UCSD-AML1 (cell line): ENCODE measurements around the gene PLXDC2.

Experiments used
- DNase-seq: peaks from one replicate; lab custom pipeline; 2025; ENCODE audit not compliant: unreplicated experiment; lab: John Stamatoyannopoulos, UW

The PLXDC2 gene

GRCh38 chr10:19908991-19909696, 92.9 kb downstream of the PLXDC2 start:
- DNase-seq, result no peak

- no peak for DNase-seq
Observed at GRCh38 chr10:19911886-19912285, 95.7 kb downstream of the PLXDC2 start.

DNA sequence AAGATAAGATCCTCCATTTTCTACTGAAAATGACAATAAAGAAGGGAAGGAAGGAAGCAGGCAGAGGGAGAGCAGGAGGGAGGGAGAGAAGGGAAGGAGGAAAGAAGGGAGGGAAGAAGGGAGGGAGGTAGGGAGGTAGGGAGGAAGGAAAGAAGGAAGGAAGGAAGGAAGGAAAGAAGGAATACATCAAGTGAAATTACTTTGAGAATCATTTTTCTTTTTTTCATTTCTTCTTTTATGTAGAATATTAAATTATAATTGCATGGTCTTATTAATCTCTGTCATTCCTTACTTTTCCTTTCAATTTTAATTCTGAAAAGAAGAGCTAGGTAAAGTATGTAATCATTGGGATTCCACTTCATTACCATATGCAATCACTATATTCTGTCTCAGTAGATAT, 97.8 kb downstream of the PLXDC2 start:
- no peak for DNase-seq

DNA sequence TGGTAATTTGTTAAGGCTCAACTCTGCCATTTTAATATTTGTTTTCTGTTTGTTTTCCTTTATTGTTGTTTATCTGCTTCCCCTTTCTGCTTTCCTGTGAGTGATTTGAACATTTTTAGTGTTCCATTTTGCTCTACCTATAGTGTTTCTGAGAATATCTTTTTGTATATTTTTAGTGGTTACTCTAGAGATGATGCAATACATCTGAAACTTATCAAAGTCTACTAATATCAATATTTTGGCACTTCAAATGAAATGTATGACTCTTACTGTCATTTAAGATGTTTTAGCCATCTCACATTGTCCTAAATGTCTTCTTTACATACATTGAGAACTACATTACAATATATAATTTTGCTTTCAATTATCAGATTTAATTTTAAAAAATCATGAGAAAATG, 98.9 kb downstream of the PLXDC2 start:
- no peak for DNase-seq

DNA sequence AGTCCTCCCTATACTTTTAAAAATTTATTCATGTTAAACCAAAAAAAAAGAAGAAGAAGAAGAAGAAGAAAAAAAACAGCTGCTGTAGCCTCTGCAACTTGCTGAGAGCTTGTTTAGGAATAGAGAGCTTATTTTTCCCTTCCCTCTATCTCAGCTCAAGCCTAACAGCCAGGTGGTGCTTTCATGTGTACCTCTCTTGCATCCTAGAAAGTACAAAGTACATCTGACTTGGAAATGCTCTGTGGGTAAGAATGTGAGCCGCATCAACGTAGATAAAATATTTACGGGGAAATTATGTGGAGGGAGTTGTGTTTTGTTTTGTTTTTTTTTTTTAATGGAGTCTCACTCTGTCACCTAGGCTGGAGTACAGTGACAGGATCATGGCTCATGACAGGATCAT, 99.6 kb downstream of the PLXDC2 start:
- DNase-seq, result no peak

DNA sequence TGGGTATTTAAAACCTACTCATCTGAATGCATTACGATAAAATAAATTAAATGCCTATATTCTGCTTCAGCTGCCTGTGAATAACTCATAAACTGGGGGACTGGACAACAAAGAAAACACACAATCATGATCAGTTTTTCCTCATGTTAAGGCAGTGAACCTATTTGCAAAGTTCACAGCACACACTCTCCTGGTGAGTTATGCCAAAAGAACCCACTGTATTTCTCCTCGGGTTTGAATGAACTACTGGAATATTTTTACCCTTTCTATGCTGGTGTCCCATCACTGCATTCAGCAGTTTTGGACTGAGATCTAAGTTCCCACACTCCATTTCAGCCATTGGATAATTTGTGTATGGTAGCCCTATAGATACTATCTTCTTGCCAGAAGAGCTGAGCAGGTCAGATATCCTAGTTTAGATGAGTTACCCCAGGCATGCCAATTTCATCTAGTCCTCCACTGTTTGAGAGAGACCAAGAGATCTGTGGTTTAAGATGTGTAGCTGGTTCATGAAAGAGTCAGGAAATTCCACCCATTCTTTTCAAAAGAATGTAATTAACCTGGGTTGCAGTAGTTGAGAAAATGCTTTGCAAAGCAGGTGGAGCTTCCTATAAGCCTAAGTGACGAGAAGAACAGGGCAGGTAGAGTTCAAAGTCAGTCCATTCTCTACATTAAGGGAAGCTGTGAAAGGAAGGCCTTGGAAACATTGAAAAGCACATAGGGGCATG, 101.7 kb downstream of the PLXDC2 start:
- no peak for DNase-seq

- DNase-seq, result no peak
Observed at GRCh38 chr10:19918794-19919193, 102.6 kb downstream of the PLXDC2 start.

DNA sequence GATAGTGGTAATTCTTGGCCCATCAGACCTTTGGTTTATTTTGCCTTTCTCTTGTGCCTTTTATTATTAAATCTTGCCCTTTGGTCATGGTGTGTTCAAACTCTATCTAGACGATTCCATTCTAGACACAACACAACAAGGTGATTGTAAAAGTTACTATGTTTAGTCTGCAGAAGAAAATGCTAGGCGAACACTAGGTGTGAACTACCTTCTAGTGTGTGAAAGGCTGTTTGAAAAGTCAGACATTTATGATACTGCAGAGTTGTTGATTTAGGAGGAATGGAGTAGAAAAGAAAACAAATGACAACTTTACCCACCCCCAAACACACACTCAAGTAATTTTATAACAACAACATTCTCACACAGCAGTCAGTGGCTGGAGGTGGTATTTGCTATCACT, 103.4 kb downstream of the PLXDC2 start:
- DNase-seq, result no peak

DNA sequence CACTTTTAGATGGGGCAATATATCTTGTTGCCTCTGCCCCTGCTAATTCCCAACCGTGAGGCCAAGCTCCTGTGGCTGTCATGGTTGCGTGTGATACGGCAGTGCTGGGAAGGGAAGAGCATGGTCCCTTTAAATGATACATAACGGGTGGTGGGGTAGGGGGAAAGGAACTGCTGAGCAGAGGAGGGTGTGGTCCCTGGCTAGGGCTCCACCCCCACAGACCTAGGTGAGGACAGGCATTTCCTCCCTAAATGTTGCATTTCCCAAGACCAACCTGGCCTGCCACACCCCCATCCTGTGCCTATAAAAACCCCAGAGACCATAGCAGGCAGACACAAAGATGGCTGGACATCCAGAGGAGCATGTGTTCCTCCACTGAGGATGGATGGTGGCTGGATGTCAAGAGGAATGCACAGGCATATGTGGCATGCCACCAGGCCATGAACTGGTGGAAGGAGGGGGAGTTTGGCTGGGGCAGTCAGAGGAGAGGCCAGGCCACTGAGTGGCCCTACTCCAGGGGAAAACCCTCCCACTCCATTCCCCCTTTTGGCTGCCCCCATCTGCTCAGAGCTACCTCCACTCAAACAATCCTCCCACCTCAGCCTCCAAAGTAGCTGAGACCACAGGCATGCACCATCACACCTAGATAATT, 104.0 kb downstream of the PLXDC2 start:
- no peak for DNase-seq

- DNase-seq, result no peak
Observed at GRCh38 chr10:19921300-19922140, 105.3 kb downstream of the PLXDC2 start.

GRCh38 chr10:19922236-19922963, 106.2 kb downstream of the PLXDC2 start:
- DNase-seq, result no peak

- no peak for DNase-seq
Observed at GRCh38 chr10:19925064-19925463, 108.8 kb downstream of the PLXDC2 start.

DNA sequence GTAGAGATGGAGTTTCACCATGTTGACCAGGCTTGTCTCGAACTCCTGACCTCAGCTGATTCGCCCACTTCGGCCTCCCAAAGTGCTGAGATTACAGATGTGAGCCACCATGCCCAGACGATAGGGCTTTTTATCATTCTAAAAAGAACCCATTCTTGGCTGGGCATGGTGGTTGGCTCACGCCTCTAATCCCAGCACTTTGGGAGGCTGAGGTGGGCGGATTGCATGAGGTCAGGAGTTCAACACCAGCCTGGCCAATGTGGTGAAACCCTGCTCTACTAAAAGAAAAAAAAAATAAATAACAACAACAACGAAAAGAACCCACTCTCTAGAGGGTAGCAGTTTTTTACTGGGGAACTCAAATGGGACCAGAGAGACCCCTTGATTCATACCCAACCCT, 112.7 kb downstream of the PLXDC2 start:
- no peak for DNase-seq

GRCh38 chr10:19929506-19930140, 113.4 kb downstream of the PLXDC2 start:
- DNase-seq, result no peak

- no peak for DNase-seq
Observed at GRCh38 chr10:19930936-19931893, 115.0 kb downstream of the PLXDC2 start.

DNA sequence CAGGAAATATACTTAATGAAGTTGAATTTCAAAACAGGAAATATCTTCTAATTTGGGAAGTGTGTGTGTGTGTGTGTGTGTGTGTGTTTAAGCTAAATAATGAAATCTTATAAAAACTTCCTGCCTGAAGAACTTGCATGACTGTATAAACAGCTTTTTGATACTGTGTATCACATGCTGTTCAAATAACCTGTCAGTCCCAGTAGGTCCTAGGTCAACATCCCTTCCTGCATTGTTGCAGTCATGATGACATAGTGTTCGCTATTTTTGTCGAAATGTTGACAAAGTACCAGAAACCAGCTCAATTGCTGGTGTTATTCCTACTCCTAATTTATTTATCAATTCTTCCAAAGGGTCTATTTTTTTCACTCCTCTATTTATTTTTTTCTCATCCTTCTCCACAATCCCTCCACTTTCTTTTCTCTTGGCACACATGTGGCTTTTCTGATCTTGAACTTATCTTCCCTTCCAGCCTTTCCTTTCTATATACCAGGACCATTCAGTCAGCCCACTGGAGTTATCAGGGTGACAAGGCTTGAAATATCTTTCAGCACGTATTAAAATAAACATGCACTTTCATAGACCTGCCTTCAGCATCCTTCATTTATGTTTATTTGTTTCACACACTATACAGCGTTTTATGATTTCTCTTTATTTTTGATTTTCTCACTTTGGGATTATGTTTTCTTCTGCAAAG, 115.8 kb downstream of the PLXDC2 start:
- DNase-seq, result no peak

DNA sequence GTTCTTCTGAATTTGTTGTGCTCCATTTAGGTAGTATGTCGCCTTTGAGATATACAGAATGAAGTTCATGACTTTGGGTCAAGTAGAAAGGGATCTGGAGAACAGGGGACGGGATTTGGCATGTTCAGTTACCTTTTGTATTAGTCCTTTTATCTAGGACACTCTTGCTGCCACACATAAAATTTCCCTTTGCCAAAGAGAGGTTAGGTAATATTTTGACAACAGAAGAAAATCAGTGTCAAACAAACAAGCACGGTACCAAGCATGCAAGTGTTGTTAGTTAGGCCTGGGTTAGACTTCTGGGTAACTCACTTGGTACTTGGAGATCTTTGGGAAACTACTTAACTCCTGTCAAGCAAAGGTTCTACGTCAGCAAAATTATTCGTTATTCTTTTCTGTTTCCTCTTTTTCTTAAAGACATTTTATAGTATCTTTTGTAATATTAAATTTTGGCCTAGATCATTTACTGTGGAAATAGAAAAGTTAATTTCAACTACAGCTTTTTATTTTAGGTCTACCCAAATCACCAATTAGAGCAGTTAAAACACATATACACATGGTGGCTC, 116.7 kb downstream of the PLXDC2 start:
- no peak for DNase-seq

- DNase-seq, result no peak
Observed at GRCh38 chr10:19933772-19934171, 117.5 kb downstream of the PLXDC2 start.
